ENCODE data around the gene PNPLA5.

DNA sequence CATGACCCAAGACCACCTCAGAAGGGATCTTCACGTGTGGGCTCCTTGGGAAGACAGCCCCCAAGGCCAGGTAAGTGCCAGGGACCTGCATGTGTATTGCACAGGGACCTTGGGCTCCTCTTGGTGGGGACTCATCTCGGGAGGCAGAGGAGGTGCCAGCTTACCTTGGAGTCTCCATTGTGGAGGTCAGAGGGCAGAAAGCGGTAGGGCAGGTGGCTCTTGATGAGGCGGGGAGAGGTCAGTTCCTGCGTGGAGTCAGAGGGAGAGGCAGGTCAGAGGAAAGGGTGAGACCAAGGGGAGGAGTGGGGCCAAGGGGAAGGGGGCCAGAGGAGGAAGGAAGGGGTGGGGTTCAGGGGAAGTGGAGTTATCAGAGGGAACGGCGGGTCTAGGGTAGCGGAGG, 52.0 kb downstream of the PNPLA5 start:
- TF ChIP-seq, protein P1, sequence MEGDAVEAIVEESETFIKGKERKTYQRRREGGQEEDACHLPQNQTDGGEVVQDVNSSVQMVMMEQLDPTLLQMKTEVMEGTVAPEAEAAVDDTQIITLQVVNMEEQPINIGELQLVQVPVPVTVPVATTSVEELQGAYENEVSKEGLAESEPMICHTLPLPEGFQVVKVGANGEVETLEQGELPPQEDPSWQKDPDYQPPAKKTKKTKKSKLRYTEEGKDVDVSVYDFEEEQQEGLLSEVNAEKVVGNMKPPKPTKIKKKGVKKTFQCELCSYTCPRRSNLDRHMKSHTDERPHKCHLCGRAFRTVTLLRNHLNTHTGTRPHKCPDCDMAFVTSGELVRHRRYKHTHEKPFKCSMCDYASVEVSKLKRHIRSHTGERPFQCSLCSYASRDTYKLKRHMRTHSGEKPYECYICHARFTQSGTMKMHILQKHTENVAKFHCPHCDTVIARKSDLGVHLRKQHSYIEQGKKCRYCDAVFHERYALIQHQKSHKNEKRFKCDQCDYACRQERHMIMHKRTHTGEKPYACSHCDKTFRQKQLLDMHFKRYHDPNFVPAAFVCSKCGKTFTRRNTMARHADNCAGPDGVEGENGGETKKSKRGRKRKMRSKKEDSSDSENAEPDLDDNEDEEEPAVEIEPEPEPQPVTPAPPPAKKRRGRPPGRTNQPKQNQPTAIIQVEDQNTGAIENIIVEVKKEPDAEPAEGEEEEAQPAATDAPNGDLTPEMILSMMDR (conservative IDR thresholded peaks at IDR 0.05), result no peak
- no peak for TF ChIP-seq EZH2 (IDR thresholded peaks at IDR 0.05; ENCODE audit: low read depth)
